Stimulated activated CD4-positive, alpha-beta T cell treated with anti-CD3 and anti-CD28 coated beads, Interleukin-1b, Interleukin-23, amount 100 ng/mL, for 4 hours (primary cell): Measurements from ENCODE around the gene GLG1.
A peak's percentile ranks its signal among the peaks of the same experiment; 100 is the strongest.

Experiments used
- DNase-seq, 2 donors: peaks; one replicate each; pipeline ENCODE4 v3.0.0-alpha.2; 2020; ENCODE audit warnings: low read depth in 2 of 2

Gene GLG1

GRCh38 chr16:74608944-74609343 is 2.0 kb upstream of the GLG1 start:
- DNase-seq, result no peak

- no peak for DNase-seq
These were observed 1.5 kb upstream of the GLG1 start for GRCh38 chr16:74608381-74608780.

DNA sequence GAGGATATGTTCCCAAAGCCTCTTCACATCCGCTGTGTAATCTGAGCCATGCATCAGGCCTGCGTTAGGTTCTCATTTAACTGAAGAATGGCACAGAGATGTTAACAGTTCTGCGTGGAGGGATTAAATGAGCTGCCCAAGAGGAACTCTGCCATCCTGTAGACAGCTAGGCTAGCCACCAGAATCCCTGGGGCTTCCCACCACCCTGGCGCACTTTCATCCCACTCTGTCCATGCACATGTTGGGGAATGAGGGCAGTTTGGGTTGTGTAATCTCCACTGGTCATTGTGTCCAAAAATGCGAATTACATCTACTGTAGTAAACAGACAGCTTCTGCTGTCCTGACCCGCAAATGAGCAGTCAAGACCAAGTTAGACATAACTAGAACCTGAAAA is 1.0 kb upstream of the GLG1 start:
- no peak for DNase-seq

GRCh38 chr16:74607310-74607961 is 522 bp upstream of the GLG1 start:
- no peak for DNase-seq

GRCh38 chr16:74605746-74606520 is 981 bp downstream of the GLG1 start:
- no peak for DNase-seq

DNA sequence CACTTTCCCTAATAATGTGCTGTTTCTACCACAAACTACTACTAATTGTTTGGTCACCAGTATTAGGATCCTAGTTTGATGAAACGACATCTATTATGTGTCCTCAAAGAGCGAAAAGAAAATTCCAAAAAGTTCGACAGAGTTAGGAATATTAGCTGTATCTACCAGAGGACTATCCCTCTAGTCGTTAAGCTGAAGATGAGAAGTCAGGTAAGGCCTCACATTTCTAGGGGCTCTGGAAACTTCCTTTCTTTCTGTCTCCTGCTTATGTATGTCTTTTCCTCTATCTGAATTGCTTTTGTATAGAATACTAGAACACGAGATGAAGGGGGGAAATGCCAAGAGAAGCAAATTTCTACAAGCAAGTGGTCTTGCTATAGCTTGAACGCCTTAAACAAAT is 1.6 kb downstream of the GLG1 start:
- no peak for DNase-seq

- DNase-seq, result no peak
These were observed 3.1 kb downstream of the GLG1 start for GRCh38 chr16:74603848-74604247.

- peak; percentile 34 to 37 for DNase-seq
These were observed 5.6 kb downstream of the GLG1 start for GRCh38 chr16:74601126-74601871.

DNA sequence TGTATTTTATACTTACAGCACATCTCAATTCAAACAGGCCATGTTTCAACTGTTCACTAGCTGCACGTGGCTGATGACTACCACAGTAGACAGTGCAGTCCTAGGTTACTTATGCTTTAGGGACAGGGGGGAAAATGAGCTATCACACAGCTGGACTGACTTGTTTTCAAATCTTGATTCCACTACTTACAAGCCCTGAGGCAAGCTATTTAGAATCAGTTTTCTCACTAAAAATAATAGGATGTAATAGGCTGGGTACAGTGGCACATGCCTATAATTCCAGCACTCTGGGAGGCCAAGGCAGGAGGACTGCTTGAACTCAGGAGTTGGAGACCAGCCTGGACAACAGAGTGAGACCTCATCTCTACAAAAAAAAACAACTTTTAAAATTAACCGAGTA is 10.3 kb downstream of the GLG1 start:
- no peak for DNase-seq

DNA sequence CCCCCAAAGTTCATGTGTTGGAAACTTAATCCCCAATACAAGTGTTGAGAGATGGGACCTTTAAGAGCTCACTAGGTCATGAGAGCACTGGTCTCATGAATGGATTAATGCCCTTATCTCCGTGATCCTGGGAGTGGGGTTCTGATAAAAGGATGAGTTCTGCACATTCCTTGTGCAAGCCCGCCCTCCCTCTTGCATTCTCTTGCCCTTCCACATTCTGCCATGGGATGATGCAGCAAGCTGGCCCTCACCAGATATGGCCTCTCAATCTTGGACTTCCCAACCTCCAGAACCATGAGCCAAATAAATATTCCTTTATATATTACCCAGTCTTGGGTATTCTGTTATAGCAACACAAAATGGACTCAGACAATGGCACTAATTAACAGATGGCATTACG is 14.1 kb downstream of the GLG1 start:
- no peak for DNase-seq

DNA sequence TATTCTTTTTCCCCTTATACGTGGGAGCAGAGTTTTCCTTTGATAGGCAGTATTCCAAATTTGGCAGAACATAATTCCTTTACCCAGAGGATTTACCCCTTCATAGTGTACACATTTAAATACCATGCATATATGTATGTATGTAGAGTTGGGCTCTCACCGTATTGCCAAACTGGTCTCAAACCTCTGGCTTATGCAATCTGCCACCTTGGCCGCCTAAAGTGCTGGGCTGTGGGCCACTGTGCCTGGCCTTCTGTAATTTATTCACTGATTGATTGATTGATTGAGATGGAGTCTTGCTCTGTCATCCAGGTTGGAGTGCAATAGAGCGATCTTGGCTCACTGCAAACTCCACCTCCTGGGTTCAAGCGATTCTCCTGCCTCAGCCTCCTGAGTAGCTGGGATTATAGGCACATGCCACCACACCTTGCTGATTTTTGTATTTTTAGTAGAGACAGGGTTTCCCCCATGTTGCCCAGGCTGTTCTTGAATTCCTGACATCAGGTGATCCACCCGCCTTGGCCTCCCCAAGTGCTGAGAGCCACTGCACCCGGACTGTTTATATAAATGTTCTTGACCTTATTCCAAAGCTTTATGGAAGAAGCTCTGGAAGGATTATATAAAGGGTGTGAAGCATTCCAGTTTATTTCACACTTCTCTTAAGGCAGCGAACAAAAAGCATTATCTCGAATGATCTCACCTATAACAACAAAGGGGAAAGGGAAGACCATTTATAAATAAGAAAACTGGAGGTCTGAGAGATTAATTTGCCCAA is 14.9 kb downstream of the GLG1 start:
- DNase-seq, result no peak

DNA sequence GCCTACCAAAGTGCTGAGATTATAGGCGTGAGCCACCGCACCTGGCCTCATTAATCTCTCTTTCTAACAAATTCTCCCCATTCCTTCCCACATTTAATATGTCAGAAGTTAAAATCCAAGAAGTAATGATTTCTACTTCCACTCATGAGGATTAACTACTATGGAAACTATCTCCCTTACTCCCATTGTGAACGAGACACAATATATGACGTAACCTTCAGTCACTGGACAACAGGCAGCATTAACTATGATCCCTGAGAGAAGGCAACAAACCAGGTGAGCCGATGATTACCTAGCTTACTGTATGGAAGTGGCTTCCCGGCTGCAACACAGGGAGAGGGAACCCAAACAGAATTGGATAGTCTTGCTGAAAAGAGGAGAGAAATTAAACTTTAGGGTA is 20.0 kb downstream of the GLG1 start:
- no peak for DNase-seq

- DNase-seq, result no peak
These were observed 21.0 kb downstream of the GLG1 start for GRCh38 chr16:74585846-74586443.

DNA sequence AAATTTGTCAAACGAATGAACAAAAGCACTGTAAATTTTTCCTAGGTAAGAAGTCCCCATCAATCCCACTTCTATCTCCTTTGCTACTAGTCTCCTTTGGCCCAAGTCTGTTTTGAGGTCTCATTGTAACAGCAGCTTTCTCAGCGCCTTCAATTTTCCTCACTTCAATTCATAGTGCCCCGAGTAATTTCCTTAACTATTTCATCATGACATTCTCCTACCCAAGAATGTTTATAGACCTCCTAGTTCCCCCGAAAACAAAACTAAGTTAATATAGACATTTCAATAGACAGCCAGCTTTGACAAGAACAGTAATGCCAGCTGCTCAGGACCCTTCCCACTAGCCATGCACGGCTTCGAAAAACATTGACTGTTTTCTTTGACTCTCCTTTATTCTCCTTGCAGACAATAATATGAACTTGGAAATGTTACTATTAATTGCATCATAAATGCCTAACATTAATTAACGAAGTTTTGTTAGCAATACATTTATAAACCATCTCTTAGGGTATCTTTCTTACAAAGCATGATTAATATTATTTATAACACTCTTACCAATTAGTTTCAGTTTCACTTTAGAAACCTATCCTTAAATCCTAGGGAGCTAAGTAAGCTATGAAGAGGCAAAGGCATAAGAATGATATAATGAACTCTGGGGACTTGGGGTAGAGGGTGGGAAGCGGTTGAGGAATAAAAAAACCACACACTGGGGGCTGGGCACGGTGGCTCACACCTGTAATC is 22.8 kb downstream of the GLG1 start:
- DNase-seq, result no peak

GRCh38 chr16:74582970-74583369 is 23.9 kb downstream of the GLG1 start:
- no peak for DNase-seq

GRCh38 chr16:74580833-74581232 is 26.1 kb downstream of the GLG1 start:
- no peak for DNase-seq

DNA sequence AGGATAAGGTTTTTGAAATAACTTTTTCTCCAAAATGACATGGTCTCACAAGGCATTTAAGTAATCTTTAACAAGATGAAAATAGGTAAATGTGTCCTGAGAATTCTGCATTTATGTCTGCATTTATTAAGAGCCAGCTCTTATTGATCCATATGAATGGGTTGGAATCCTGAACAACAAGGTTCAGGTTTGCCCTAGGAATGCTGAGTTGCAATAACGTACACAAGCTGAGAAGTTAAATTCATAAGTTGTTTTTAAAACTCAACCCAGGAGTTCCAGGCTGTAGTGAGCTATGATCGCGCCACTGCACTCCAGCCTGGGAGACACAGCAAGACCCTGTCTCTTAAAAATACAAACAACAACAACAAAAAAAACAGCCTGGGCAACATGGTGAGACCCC is 28.1 kb downstream of the GLG1 start:
- DNase-seq, result no peak

GRCh38 chr16:74578433-74578832 is 28.5 kb downstream of the GLG1 start:
- DNase-seq, result no peak

DNA sequence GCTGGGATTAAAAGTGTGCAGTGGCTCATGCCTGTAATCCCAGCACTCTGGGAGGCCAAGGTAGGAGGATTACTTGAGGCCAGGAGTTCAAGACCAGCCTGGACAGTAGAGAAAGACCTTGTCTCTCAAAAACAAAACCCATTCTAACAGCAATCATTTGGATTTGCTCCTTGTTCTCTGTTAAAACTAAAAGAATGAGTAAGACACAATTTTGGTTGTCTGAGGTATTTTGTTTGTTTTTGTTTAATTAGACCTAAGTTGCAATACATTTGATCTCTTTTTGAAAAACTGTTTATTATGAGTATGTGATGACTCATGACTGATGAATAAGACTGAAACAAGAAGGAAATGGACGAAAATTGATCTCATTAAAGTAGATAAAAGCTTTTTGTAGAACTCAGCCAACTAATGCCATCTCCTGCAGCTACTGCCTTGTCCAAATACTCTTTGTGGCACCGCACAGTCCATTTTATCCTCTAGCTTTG is 29.0 kb downstream of the GLG1 start:
- no peak for DNase-seq

- no peak for DNase-seq
These were observed 30.9 kb downstream of the GLG1 start for GRCh38 chr16:74575807-74576643.
